ENCODE data around the gene RIPOR2.
"Not testable (repeated sequence)": the region's sequence is repeated elsewhere in the genome, so short reads cannot be mapped to it uniquely, and the experiment has no call there.

The RIPOR2 gene

DNA sequence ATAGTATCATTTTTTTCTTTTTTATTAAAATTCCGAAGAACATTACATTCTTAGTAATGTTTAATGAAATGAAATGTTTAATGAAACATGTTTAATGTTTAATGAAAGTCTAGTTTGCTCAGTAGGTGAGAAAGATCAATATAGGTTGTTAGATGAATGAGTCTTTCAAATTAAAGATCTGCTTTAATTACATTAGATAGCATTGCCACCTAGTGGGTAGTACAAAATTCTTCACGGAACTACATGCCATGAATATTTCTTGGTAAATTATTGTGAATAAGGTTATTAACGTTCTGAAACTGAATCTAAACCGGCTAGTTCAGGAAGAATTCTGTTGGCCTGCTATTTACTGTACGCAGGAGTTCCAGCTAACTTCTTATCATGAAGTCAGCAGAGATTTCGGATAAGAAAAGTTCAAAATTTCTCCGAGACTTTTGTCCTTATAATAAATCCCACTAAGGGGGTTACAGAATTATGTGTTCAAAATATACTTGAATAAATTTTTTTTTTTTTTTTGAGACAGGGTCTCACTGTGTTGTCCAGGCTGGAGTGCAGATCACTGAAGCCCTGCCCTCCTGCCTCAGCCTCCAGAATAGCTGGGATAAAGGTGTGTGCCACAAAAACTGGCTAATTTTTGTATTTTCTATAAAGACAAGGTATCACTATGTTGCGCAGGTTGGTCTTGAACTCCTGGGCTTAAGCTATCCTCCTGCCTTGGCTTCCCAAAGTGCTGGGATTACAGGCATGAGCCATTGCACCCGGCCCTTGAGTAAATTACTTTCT lies 168.9 kb downstream of the RIPOR2 start:
- H3K27ac ChIP-seq (ENCODE audit: insufficient read depth, low read depth, low read length, poor library complexity, severe bottlenecking): no peak overlapping the region
- 89 to 93% methylated on average over 7 to 8 of the region's 9 CpGs for WGBS, 2 experiments

GRCh38 chr6:24765968-24766367 lies 169.8 kb downstream of the RIPOR2 start:
- not testable (repeated sequence) for H3K27me3 ChIP-seq (ENCODE audit: control insufficient read depth, insufficient read depth, low read length, poor library complexity, severe bottlenecking); H3K4me1 ChIP-seq (ENCODE audit: control insufficient read depth, insufficient read depth, low read length); H3K36me3 ChIP-seq (ENCODE audit: control insufficient read depth, insufficient read depth, low read length); H3K27ac ChIP-seq (ENCODE audit: insufficient read depth, low read depth, low read length, poor library complexity, severe bottlenecking); H3K4me3 ChIP-seq (ENCODE audit: insufficient read depth, low read depth, low read length); H3K9me3 ChIP-seq (ENCODE audit: control insufficient read depth, low read length)
- WGBS, 2 experiments: 94 to 96% methylated on average over 26 of the region's 26 CpGs

More for the DNA sequence above, 168.9 kb downstream of the RIPOR2 start:
- Histone ChIP-seq H3K27me3 (ENCODE audit: control insufficient read depth, insufficient read depth, low read length, poor library complexity, severe bottlenecking) (no peaks in the 10 kb centered on the region), H3K9me3 (ENCODE audit: control insufficient read depth, low read length) (no peaks in the 10 kb centered on the region), H3K4me1 (ENCODE audit: control insufficient read depth, insufficient read depth, low read length) (no peaks in the 10 kb centered on the region), H3K36me3 (ENCODE audit: control insufficient read depth, insufficient read depth, low read length) (no peaks in the 10 kb centered on the region), H3K4me3 (ENCODE audit: insufficient read depth, low read depth, low read length) (no peak overlapping the region)

- 94 to 95% methylated on average over 20 of the region's 20 CpGs for WGBS, 2 experiments
- H3K4me1 ChIP-seq (ENCODE audit: control insufficient read depth, insufficient read depth, low read length); H3K9me3 ChIP-seq (ENCODE audit: control insufficient read depth, low read length); H3K27ac ChIP-seq (ENCODE audit: insufficient read depth, low read depth, low read length, poor library complexity, severe bottlenecking); H3K27me3 ChIP-seq (ENCODE audit: control insufficient read depth, insufficient read depth, low read length, poor library complexity, severe bottlenecking); H3K4me3 ChIP-seq (ENCODE audit: insufficient read depth, low read depth, low read length); H3K36me3 ChIP-seq (ENCODE audit: control insufficient read depth, insufficient read depth, low read length): not testable (repeated sequence)
Measured at GRCh38 chr6:24764833-24765828, 170.6 kb downstream of the RIPOR2 start.

DNA sequence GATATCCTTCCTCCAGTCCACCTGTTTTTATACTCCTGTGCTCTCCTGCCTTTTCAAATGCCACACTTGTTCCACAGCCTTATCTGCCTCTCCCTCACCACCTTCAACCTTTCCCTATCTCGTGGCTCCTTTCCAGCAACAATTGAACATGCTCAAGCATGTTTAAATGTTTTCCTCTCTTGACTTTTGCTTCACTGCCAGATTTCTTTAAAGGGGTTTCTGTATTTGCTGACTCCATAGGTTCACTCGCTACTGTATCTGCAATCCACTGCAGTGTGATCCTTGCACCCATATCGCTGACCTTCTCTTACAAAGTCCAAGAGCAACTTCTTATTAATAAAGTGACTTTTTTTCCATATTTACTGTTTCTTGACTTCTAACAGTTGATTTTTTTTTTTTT lies 172.2 kb downstream of the RIPOR2 start:
- Histone ChIP-seq H3K4me1 (ENCODE audit: control insufficient read depth, insufficient read depth, low read length) (no peaks in the 10 kb centered on the region), H3K27ac (ENCODE audit: insufficient read depth, low read depth, low read length, poor library complexity, severe bottlenecking) (no peak overlapping the region), H3K4me3 (ENCODE audit: insufficient read depth, low read depth, low read length) (no peak overlapping the region), H3K27me3 (ENCODE audit: control insufficient read depth, insufficient read depth, low read length, poor library complexity, severe bottlenecking) (no peaks in the 10 kb centered on the region), H3K9me3 (ENCODE audit: control insufficient read depth, low read length) (no peaks in the 10 kb centered on the region), H3K36me3 (ENCODE audit: control insufficient read depth, insufficient read depth, low read length) (no peaks in the 10 kb centered on the region)
- 91 to 92% methylated on average over 3 of the region's 3 CpGs for WGBS, 2 experiments

DNA sequence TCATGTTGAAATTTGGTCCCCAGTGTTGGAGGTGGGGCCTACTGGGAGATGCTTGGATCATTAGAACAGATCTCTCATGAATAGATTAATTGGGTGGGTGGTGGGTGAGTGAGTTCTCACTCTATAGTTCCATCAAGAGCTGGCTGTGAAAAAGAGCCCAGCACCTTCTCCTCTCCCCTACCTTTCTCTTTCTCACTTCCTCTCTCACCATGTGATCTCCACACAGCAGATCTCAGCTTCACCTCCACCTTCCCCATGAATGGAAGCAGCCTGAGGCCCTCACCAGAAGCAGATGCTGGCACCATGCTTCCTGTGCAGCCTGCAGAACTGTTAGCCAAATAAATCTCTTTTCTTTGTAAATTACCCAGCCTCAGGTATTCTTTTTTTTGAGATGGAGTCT lies 173.9 kb downstream of the RIPOR2 start:
- H3K27me3 ChIP-seq (ENCODE audit: control insufficient read depth, insufficient read depth, low read length, poor library complexity, severe bottlenecking): no peaks in the 10 kb centered on the region
- H3K9me3 ChIP-seq (ENCODE audit: control insufficient read depth, low read length): no peaks in the 10 kb centered on the region
- no peaks in the 10 kb centered on the region for H3K36me3 ChIP-seq (ENCODE audit: control insufficient read depth, insufficient read depth, low read length)
- H3K4me1 ChIP-seq (ENCODE audit: control insufficient read depth, insufficient read depth, low read length): no peaks in the 10 kb centered on the region
- H3K27ac ChIP-seq (ENCODE audit: insufficient read depth, low read depth, low read length, poor library complexity, severe bottlenecking): no peak overlapping the region
- H3K4me3 ChIP-seq (ENCODE audit: insufficient read depth, low read depth, low read length): no peak overlapping the region

DNA sequence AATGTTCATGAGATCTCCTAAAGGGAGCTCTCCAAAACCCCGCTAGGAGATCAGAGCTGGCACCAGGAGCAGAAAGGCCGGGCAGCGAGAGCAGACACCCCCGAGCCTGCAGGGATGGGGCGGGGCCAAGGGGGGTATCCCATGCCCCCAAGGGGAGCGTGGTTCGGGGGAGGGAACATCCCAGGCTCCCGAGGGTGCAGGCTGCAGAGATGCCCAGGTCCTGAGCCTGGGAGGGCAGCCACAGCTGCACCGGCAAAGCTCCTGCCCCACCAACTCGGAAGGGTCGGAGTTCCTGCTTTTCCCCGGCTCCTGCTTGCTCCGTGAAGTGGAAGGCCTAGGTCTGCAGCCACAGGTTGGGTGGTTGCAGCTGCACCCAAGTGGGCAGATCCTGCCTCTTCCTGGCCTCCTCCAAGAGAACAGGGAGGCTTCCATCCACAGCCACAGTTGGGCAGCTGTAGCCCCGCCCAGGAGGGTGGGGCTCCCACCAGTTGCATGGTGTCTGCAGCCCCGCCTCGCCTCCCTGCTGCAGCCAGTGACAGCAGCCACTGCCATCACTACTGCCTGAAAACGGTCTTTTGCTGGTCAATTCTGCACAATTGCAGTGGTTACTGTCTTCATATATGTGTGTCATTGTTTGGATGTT lies 174.4 kb downstream of the RIPOR2 start:
- no peak overlapping the region for H3K4me3 ChIP-seq (ENCODE audit: insufficient read depth, low read depth, low read length)
- H3K27me3 ChIP-seq (ENCODE audit: control insufficient read depth, insufficient read depth, low read length, poor library complexity, severe bottlenecking): no peaks in the 10 kb centered on the region

GRCh38 chr6:24760210-24760609 lies 175.6 kb downstream of the RIPOR2 start:
- no peaks in the 10 kb centered on the region for H3K36me3 ChIP-seq (ENCODE audit: control insufficient read depth, insufficient read depth, low read length)
- H3K27me3 ChIP-seq (ENCODE audit: control insufficient read depth, insufficient read depth, low read length, poor library complexity, severe bottlenecking): no peaks in the 10 kb centered on the region
- H3K4me3 ChIP-seq (ENCODE audit: insufficient read depth, low read depth, low read length): no peak overlapping the region
- no peaks in the 10 kb centered on the region for H3K9me3 ChIP-seq (ENCODE audit: control insufficient read depth, low read length)
- no peak overlapping the region for H3K27ac ChIP-seq (ENCODE audit: insufficient read depth, low read depth, low read length, poor library complexity, severe bottlenecking)
- no peaks in the 10 kb centered on the region for H3K4me1 ChIP-seq (ENCODE audit: control insufficient read depth, insufficient read depth, low read length)
- WGBS, 2 experiments: 94 to 96% methylated on average over 5 of the region's 5 CpGs

More for the DNA sequence above, 174.4 kb downstream of the RIPOR2 start:
- Histone ChIP-seq H3K9me3 (ENCODE audit: control insufficient read depth, low read length) (no peaks in the 10 kb centered on the region), H3K27ac (ENCODE audit: insufficient read depth, low read depth, low read length, poor library complexity, severe bottlenecking) (no peak overlapping the region), H3K4me1 (ENCODE audit: control insufficient read depth, insufficient read depth, low read length) (no peaks in the 10 kb centered on the region), H3K36me3 (ENCODE audit: control insufficient read depth, insufficient read depth, low read length) (no peaks in the 10 kb centered on the region)
- 89 to 90% methylated on average over 17 of the region's 17 CpGs for WGBS, 2 experiments

GRCh38 chr6:24759718-24760117 lies 176.0 kb downstream of the RIPOR2 start:
- H3K27me3 ChIP-seq (ENCODE audit: control insufficient read depth, insufficient read depth, low read length, poor library complexity, severe bottlenecking): no peaks in the 10 kb centered on the region
- H3K9me3 ChIP-seq (ENCODE audit: control insufficient read depth, low read length): no peaks in the 10 kb centered on the region
- H3K4me1 ChIP-seq (ENCODE audit: control insufficient read depth, insufficient read depth, low read length): no peaks in the 10 kb centered on the region
- H3K36me3 ChIP-seq (ENCODE audit: control insufficient read depth, insufficient read depth, low read length): no peaks in the 10 kb centered on the region
- H3K4me3 ChIP-seq (ENCODE audit: insufficient read depth, low read depth, low read length): no peak overlapping the region
- H3K27ac ChIP-seq (ENCODE audit: insufficient read depth, low read depth, low read length, poor library complexity, severe bottlenecking): no peak overlapping the region
- WGBS, 2 experiments: 93 to 95% methylated on average over 3 of the region's 3 CpGs

DNA sequence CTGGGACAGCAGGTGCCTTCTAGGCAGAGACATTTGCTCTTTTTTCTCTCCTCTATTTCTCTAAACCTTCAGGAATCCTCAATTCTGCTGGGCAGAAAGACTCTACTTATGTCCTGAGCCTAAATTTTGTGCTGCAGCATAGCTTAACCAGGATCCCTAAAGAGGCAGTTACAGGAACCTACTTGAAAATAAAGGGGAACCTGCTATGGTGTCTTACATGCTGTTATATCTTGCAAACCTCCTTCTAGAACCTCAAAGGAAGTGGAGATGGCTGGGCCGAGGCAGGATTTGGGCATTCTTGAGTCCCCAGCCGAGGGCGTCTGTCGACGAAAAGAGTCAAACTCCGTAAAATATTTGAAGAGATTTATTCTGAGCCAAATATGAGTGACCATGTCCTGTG lies 178.1 kb downstream of the RIPOR2 start:
- Histone ChIP-seq H3K27me3 (ENCODE audit: control insufficient read depth, insufficient read depth, low read length, poor library complexity, severe bottlenecking) (no peaks in the 10 kb centered on the region), H3K4me1 (ENCODE audit: control insufficient read depth, insufficient read depth, low read length) (no peaks in the 10 kb centered on the region), H3K27ac (ENCODE audit: insufficient read depth, low read depth, low read length, poor library complexity, severe bottlenecking) (no peak overlapping the region), H3K36me3 (ENCODE audit: control insufficient read depth, insufficient read depth, low read length) (no peaks in the 10 kb centered on the region), H3K9me3 (ENCODE audit: control insufficient read depth, low read length) (no peaks in the 10 kb centered on the region), H3K4me3 (ENCODE audit: insufficient read depth, low read depth, low read length) (no peak overlapping the region)
- 91 to 97% methylated on average over 6 of the region's 6 CpGs for WGBS, 2 experiments

GRCh38 chr6:24755279-24755678 lies 180.5 kb downstream of the RIPOR2 start:
- no peaks in the 10 kb centered on the region for H3K4me1 ChIP-seq (ENCODE audit: control insufficient read depth, insufficient read depth, low read length)
- no peak overlapping the region for H3K27ac ChIP-seq (ENCODE audit: insufficient read depth, low read depth, low read length, poor library complexity, severe bottlenecking)
- no peaks in the 10 kb centered on the region for H3K36me3 ChIP-seq (ENCODE audit: control insufficient read depth, insufficient read depth, low read length)
- H3K27me3 ChIP-seq (ENCODE audit: control insufficient read depth, insufficient read depth, low read length, poor library complexity, severe bottlenecking): no peaks in the 10 kb centered on the region
- H3K9me3 ChIP-seq (ENCODE audit: control insufficient read depth, low read length): no peaks in the 10 kb centered on the region
- H3K4me3 ChIP-seq (ENCODE audit: insufficient read depth, low read depth, low read length): no peak overlapping the region

All from ectodermal cell (in vitro differentiated cells).